Activated CD4-positive, alpha-beta memory T cell treated with anti-CD3 and anti-CD28 coated beads for 36 hours (primary cell): ENCODE measurements around the gene RCBTB2. TPM values are rescaled to one million over a fixed set of nuclear protein-coding genes. Genes with fewer than 3 reads are reported as not detected.
"Not testable (repeated sequence)": the region's sequence is repeated elsewhere in the genome, so short reads cannot be mapped to it uniquely, and the experiment has no call there.

Experiments
- CTCF ChIA-PET: fragments of 350-600 bp; sonication (Branson Sonifier 250); formaldehyde crosslinking; loops from one replicate; lab custom pipeline; 2021; ENCODE audit warnings: antibody characterized with exemption, inconsistent platforms; lab: Charles Lee
- POLR2A ChIA-PET: fragments of 350-600 bp; sonication (Branson Sonifier 250); formaldehyde crosslinking; loops from one replicate; lab custom pipeline; 2021; ENCODE audit warnings: antibody characterized with exemption; lab: Charles Lee
- DNase-seq: peaks from one replicate; pipeline ENCODE4 v3.0.0-alpha.2; 2020
- H3K27ac Mint-ChIP-seq: one replicate; pipeline ENCODE4 v1.8.0; 2021; ENCODE audit warnings: mixed read lengths
- H3K27me3 Mint-ChIP-seq: one replicate; pipeline ENCODE4 v1.8.0; 2021; ENCODE audit warnings: mixed read lengths
- H3K36me3 Mint-ChIP-seq: one replicate; pipeline ENCODE4 v1.8.0; 2021; ENCODE audit warnings: mixed read lengths
- H3K4me1 Mint-ChIP-seq: one replicate; pipeline ENCODE4 v1.8.0; 2021; ENCODE audit warnings: low read depth, mixed read lengths
- H3K4me3 Mint-ChIP-seq: one replicate; pipeline ENCODE4 v1.8.0; 2021; ENCODE audit warnings: mild to moderate bottlenecking, mixed read lengths
- H3K9me3 Mint-ChIP-seq: one replicate; pipeline ENCODE4 v1.8.0; 2021; ENCODE audit warnings: mixed read lengths
- intact Hi-C: fragments of 100-400 bp; cut with micrococcal nuclease; formaldehyde crosslinking; loops from one replicate; pipeline ENCODE4 v1.15.1; 2023
- total RNA-seq, 2 experiments: library from RNA; stranded (reverse); gene quantifications; one replicate each; pipeline ENCODE4 v1.2.3, GENCODE V29; 2021

RCBTB2 gene
- total RNA-seq, 2 experiments from 2014 or later = 1.5 to 1.8 TPM

DNA sequence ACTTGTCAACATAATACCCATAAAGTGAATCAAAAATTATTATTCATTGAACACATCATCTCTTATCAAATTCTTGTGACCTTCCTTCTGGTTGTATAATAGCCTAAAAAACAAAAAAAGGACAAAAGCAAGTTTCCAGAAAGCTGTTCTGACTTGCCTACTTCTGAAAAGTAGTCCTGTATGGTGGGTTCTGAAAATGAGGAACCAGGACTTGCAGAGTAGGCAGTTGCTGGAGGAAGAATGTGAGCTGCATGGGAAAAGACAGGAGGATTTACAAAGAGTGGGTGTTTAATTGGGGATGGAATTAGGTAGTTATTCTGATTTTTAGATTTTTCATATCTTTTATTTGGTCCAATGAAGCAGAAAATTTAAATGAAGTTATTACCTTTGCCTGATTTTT, 56.7 kb downstream of the RCBTB2 start:
- Mint-ChIP-seq H3K9me3 (no peaks in the 10 kb centered on the region), H3K36me3 (peaks cover 10% of the 10 kb centered on the region), H3K4me3 (no peak overlapping the region), H3K27me3 (no peaks in the 10 kb centered on the region), H3K4me1 (no peaks in the 10 kb centered on the region), H3K27ac (no peak overlapping the region)
- no peak for DNase-seq
- intact Hi-C loops = no loop called here
- POLR2A ChIA-PET = no interaction called here
- CTCF ChIA-PET = no interaction called here

DNA sequence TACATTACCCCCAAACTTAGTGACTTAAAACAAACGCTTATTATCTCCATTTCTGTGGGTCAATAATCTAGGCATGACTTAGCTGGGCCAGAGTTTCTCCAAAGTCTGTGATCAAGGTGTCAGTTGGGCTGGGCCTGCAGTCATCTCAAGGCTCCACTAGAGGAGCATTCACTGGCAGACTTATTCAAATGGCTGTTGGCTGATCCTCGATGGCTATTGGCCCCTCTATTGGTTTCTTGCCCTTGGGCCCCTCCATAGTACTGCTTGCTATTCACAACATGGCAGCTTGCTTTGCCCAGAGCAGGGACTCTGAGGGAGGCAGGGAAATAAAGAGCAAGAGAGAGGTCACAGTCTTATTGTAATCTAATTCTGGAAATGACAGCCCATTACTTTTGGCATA, 57.6 kb downstream of the RCBTB2 start:
- Mint-ChIP-seq H3K9me3 (no peaks in the 10 kb centered on the region), H3K4me1 (no peaks in the 10 kb centered on the region), H3K27me3 (no peaks in the 10 kb centered on the region), H3K27ac (no peak overlapping the region), H3K4me3 (no peak overlapping the region), H3K36me3 (peaks cover 10% of the 10 kb centered on the region)
- ChIA-PET POLR2A (no interaction called here), CTCF (interaction anchor here (1.2 kb wide), 1 partner anchor 50 kb away, joined by 3 read pairs; no protein-coding TSS in a partner anchor)
- no peak for DNase-seq
- intact Hi-C loops = no loop called here

DNA sequence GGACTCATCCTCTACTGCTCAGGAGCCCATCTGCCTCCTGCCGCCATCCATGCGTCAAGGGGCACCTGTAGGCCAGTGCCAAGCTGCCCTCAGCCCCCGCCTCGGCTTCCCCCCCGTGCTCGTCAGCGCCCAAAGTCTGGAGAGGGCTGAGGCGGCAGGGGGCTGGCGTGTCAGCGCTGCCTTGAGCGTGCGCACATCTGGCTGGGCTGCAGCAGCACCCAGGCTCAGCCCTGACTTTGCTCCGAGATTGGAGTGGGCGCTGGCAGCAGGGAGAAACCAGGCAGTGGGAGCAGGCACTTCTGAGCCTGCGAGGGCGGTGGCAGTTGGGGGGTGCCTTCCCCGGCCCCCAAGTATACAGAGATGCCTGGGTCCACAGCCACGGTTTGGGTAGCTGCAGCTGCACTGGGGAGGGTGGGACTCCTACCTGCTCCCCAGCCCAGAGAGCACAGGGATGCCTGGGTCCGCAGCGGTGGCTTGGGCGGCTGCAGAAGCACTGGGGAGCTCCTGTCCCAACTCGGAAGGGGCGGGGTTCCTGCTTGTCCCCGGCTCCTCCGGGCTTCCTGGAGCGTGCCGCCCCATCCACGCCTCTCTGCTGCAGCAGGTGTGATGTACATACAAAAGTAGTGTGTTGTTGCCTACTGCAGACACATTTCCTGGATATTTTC, 75.2 kb downstream of the RCBTB2 start:
- no peak overlapping the region for H3K27ac Mint-ChIP-seq
- H3K9me3 Mint-ChIP-seq = no peaks in the 10 kb centered on the region
- H3K27me3 Mint-ChIP-seq = no peaks in the 10 kb centered on the region
- intact Hi-C loops = no loop called here
- DNase-seq = no peak
- no peaks in the 10 kb centered on the region for H3K4me1 Mint-ChIP-seq
- peaks cover 43% of the 10 kb centered on the region for H3K36me3 Mint-ChIP-seq
- ChIA-PET POLR2A (no interaction called here), CTCF (no interaction called here)
- H3K4me3 Mint-ChIP-seq = no peak overlapping the region

DNA sequence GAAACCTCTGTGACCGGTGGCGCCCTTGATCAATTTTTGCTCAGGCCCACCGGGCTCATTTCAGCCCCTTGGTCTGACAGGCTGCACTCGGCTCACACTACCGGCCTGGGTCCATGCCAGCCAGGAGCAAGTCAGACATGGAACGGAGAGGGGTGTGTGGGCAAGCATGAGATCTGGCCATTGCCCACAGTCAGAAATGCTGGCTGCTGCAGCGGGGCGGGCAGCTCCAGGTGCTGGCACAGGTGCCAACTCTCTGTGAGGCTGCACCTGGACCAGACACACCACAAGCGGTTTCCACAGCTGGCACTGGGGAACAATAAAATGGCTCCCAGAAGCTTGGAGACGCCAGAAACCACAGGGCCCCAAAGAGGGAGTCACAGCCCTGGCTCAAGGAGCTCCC, 76.3 kb downstream of the RCBTB2 start:
- CTCF ChIA-PET = interaction anchor here (0.6 kb wide), 1 partner anchor 105 kb away, joined by 4 read pairs; no protein-coding TSS in a partner anchor
- DNase-seq = no peak
- Mint-ChIP-seq H3K27ac (no peak overlapping the region), H3K4me3 (no peak overlapping the region), H3K36me3 (peaks cover 47% of the 10 kb centered on the region), H3K9me3 (peaks cover 6% of the 10 kb centered on the region), H3K4me1 (peaks cover 2% of the 10 kb centered on the region), H3K27me3 (no peaks in the 10 kb centered on the region)
- intact Hi-C loops = no loop called here
- POLR2A ChIA-PET = no interaction called here

DNA sequence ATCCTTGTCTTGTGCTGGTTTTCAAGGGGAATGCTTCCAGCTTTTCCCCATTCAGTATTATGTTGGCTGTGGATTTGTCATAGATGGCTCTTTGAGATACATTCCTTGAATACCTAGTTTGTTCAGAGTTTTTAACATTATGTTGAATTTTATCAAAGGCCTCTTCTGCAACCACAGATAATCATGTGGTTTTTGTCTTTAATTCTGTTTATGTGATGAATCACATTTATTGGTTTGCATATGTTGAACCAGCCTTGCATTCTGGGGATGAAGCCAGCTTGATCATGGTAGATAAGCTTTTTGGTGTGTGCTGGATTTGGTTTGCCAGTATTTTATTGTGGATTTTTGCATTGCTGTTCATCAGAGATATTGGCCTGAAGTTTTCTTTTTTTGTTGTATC, 81.7 kb downstream of the RCBTB2 start:
- CTCF ChIA-PET, H3K27ac Mint-ChIP-seq, H3K27me3 Mint-ChIP-seq, H3K4me3 Mint-ChIP-seq, intact Hi-C loops, DNase-seq, POLR2A ChIA-PET: not testable (repeated sequence)
- H3K9me3 Mint-ChIP-seq = peaks cover 19% of the 10 kb centered on the region
- peaks cover 35% of the 10 kb centered on the region for H3K36me3 Mint-ChIP-seq
- H3K4me1 Mint-ChIP-seq = peaks cover 31% of the 10 kb centered on the region

DNA sequence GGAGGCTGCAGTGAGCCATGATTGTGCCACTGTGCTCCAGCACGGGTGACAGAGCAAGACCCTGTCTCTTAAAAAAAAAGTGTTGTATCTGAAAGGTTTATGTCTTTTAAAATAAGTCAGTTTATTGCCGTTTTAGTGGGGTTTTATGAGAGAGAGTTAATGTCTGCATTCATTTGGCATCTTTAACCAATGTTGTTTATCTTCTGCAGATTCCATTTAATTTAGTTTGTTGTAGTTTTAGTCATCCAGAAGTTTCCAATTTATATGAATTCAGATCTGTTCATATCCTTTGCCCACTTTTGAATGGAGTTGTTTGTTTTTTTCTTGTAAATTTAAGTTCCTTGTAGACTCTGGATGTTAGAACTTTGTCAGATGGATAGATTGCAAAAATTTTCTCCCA, 83.2 kb downstream of the RCBTB2 start:
- H3K27me3 Mint-ChIP-seq = no peaks in the 10 kb centered on the region
- intact Hi-C loops = loop anchor here (2.0 to 5.0 kb wide), 3 partner anchors 15 to 41 kb away; partner anchors contain the start of gene LPAR6
- H3K36me3 Mint-ChIP-seq = peaks cover 32% of the 10 kb centered on the region
- no peak overlapping the region for H3K27ac Mint-ChIP-seq
- no peak overlapping the region for H3K4me3 Mint-ChIP-seq
- no peak for DNase-seq
- ChIA-PET POLR2A (no interaction called here), CTCF (no interaction called here)
- H3K4me1 Mint-ChIP-seq = peaks cover 31% of the 10 kb centered on the region
- peaks cover 19% of the 10 kb centered on the region for H3K9me3 Mint-ChIP-seq

DNA sequence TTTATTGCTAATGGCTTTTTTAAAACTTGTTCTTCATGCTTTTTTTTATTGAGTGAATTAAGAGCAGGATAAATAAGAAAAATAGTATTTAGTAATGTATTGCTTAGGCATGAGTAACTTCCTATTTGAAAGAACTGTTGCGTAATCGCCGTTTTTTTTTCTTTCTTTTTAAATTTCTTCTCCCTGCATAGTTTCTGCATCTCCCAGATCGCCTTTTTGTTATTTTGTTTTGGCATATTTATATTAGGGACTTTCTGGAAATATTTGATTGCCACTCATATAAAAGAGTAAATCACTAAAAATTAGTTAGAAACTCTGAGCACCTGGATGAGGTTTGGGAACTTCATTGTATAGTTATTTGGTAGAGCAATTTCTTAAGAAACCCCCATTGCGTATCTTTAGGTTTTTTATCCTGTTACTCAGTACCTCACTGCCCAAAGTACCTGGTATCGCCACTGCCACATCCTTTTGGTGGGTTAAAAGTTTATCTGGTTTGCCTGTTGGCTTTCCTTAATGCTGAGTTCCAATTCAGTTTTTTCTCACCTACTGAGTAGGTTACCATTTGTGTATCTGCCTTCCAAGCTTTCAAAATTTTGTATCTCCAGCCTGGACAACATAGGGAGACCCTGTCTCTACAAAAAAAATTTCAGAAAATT, 83.8 kb downstream of the RCBTB2 start:
- no peaks in the 10 kb centered on the region for H3K27me3 Mint-ChIP-seq
- H3K4me3 Mint-ChIP-seq = no peak overlapping the region
- POLR2A ChIA-PET = no interaction called here
- CTCF ChIA-PET = no interaction called here
- H3K4me1 Mint-ChIP-seq = peaks cover 37% of the 10 kb centered on the region
- intact Hi-C loops = loop anchor here (2.0 to 5.0 kb wide), 3 partner anchors 14 to 42 kb away; partner anchors contain the start of gene LPAR6
- H3K36me3 Mint-ChIP-seq = peaks cover 30% of the 10 kb centered on the region
- H3K27ac Mint-ChIP-seq = no peak overlapping the region
- peaks cover 19% of the 10 kb centered on the region for H3K9me3 Mint-ChIP-seq
- DNase-seq = no peak

DNA sequence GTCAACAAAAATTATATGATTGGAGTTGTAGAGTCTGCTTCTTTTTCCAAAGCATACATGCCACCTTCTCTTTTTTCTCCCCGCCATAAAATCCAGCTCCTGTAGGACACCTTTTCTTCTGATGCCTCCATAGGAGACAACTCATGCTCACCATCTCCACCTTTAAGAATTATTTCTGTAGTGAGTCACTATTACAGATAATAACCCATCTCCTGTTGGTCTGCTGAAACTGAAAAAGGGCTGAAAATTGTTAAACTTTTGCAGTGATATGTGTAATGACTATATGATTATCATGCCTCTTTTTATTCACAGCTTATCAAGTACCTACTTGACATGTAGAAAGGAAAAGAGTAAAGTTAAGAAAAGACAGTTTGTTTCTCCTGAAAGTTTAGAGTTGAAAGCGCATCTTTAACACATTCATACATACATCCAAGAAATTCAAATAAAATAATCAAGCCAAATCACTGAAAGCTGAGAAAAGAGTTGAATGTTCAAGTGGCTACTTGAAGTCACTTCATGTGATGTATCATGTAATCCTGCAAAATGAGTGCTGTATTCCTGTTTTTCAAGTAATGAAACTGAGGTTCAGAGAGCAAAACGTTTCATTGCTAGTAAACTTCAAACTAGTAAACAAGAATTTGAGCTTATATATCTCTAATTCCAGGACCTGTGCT, 84.5 kb downstream of the RCBTB2 start:
- CTCF ChIA-PET = no interaction called here
- Mint-ChIP-seq H3K9me3 (peaks cover 19% of the 10 kb centered on the region), H3K4me3 (no peak overlapping the region), H3K27me3 (no peaks in the 10 kb centered on the region), H3K27ac (no peak overlapping the region), H3K4me1 (peaks cover 44% of the 10 kb centered on the region), H3K36me3 (peaks cover 25% of the 10 kb centered on the region)
- POLR2A ChIA-PET = no interaction called here
- intact Hi-C loops = loop anchor here (2.0 to 5.0 kb wide), 3 partner anchors 14 to 42 kb away; partner anchors contain the start of gene LPAR6
- no peak for DNase-seq

DNA sequence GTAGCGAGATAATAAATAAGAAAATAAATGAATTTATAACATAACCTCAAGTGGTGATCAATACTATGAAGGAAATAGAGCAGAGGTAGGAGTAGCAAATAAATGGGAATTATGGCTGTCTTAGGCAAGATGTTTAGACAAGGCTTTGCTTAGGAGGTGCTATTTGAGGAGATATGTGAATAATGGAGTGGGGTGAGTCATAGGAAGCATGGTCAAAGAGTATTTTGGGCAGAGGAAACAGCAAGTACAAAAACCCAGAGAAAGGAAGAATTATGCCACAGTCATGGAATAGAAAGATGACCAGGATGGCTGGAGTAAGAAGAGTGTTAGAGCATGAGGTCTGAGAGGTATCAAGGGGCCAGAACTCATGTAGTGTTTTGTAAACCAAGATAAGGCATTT, 86.4 kb downstream of the RCBTB2 start:
- Mint-ChIP-seq H3K9me3 (peaks cover 12% of the 10 kb centered on the region), H3K27me3 (no peaks in the 10 kb centered on the region), H3K27ac (no peak overlapping the region), H3K4me1 (peaks cover 42% of the 10 kb centered on the region), H3K36me3 (peaks cover 11% of the 10 kb centered on the region), H3K4me3 (no peak overlapping the region)
- CTCF ChIA-PET = no interaction called here
- intact Hi-C loops = loop anchor here (5.0 kb wide), 1 partner anchor 34 kb away; the partner anchor contains the start of gene LPAR6
- POLR2A ChIA-PET = no interaction called here
- DNase-seq = no peak

DNA sequence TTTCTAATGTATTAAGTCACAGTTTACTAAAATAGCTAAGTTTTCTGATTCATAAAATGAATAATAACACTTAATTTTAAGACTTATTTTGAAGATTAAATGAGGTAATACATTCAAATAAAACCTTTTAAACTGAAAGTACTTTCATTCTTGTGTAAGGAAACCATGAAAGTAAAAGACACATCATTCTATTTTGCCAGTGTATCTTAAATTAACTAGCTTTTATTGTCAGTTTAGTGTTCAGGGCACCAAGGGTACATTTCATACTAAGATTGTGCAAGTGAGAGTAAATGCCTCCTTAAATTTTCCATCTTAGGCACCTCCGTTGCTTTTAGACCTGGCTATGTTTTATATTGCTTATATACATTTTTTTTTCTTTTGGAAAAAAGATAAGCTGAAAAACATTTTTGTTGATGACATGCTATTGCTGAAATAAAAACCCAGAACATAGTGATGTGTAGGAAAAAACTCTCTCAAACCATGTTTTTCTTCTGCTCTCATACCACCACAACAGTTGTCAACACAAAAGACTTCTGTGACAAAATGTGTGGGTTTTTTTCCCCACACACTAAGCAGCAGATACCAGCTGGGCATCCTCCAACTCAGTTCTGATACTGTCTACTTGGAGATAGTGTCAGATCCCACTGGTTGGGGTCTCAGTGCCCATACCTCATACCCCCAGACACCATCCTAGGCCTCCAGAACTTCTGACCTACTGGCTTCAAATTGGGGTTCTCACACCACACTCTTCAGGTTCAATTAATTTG, 89.3 kb downstream of the RCBTB2 start:
- intact Hi-C loops = no loop called here
- Mint-ChIP-seq H3K27me3 (no peaks in the 10 kb centered on the region), H3K4me1 (peaks cover 23% of the 10 kb centered on the region), H3K4me3 (no peak overlapping the region), H3K9me3 (no peaks in the 10 kb centered on the region), H3K27ac (no peak overlapping the region), H3K36me3 (peaks cover 1% of the 10 kb centered on the region)
- DNase-seq = no peak
- CTCF ChIA-PET = interaction anchor here (0.9 kb wide), 1 partner anchor 90 kb away, joined by 3 read pairs; no protein-coding TSS in a partner anchor
- POLR2A ChIA-PET = interaction anchor here (0.7 kb wide), 1 partner anchor 98 kb away, joined by 3 read pairs; no protein-coding TSS in a partner anchor
